GM19397 (cell line): ENCODE results near the gene IL12A.

Experiments
- ATAC-seq: cut with Tn5 transposase; IDR thresholded peaks from one replicate; pipeline ENCODE4 v1.9.1; 2021; ENCODE audit warnings: mild to moderate bottlenecking, moderate library complexity; ENCODE audit not compliant: unreplicated experiment

The IL12A gene

DNA sequence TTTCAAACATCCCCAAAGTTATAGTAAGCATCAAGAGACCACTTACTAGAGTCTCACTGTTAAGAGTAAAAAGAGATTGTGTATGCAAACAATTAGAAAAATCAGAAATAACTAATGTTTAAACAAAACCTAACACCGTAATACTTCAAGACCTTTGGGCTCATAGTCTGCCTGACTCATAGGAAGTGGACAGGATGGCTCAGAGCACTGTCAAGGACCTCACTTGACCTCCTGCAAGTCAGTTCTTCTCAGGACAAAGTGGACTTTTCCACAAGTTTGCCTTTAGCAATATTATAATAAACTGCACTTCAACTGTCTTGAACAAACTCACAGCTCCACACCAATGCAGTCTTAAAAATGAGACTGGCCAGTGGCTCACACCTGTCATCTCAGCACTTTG lies 34.8 kb downstream of the IL12A start:
- no peak for ATAC-seq

DNA sequence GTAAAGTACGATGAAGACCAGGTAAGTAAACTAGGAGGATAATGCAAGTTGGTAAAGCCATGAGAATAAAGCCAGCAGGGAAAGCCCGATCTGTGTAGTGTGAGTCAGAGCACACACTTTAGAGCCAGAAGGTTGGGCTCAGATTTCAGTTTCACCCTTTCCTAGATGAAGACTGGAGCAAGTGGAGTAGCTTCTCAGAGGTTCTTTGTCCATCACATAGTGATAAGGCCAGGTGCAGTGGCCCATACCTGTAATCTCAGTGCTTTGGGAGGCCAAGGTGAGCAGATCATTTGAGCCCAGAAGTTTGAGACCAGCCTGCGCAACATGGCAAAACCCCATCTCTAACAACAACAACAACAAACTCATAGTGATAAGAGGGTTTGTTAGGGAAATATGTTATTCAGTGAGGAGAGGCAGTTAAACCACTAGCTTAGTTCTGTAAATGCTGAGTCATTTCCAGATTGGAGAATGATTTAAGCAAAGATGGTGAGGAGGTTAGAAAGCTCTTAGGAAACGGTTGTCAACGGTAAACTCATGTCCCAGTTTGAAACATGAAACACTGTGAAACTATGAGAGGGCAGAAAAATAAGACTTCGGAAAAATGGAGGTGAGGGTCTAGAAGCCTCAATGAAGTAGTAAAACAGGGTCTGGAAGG lies 39.0 kb downstream of the IL12A start:
- ATAC-seq: peak; percentile 71

DNA sequence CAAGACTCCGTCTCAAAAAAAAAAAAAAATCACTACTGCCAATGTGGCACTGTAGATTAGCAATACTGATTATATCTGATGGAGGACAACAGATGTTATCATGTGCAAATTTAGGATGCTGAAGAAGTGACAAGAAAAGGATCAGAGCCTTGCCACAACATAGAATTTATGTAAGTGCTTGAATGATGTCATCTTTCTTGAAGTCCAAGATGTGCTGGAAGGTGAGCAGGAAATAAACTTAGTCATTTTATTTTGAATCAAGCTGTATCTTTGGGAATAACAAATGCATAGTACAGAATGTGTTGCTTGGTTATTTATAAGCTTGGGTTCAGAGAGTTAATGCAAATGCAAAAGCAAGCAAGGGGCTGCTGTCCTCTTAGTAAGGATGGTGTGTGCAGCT lies 47.1 kb downstream of the IL12A start:
- ATAC-seq: no peak

DNA sequence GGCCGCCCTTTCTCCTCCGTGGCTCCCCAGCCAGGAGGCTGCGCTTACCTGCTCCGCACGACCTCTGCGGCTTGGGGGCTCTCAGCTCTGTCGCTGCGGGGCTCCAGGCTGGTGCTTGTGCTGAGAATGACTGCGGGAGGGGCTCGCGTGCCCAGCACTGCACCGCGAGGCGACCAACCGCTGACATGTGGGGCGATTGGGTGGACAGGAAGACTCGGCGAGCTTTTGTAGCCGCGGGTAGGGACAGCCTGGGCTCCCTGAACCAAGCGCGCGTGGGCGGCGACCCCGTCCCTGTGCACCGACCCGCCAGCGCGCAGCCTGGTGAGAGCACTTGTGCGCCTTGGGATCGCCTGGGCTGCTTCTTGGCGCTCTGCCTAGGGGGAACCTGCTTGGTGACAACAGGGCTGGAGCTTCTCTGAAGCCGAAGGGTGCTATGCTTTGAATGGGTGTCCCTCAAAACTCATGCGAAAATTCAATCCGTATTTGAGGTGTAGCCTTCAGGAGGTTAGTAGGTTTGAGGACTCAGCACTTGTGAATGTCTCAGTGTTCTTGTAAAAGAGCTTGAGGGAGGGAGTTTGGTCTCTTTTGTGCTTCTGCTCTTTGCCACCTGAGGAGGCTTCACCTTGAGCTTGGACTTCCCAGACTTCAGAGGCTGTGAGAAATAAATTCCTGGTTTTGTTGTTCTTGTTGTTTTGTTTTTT lies 50.4 kb downstream of the IL12A start:
- ATAC-seq: no peak

DNA sequence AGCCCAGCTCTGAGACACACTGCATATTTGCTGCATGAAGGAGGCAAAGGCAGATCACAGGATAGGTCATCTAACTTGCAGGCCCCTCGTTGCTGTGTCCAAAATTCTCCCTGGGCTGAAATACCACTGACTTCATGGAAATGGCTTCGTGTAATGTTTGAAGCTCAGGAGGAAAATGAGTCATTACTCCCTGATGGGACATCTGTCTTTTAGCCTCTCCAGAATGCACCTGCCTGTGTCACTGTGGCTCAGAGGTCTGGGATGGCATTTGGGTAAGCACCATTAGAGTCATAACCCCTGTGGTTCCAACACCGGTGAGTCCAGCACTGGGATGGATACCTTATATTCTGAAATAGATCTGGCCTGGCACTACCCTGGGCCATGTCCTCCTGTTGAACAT lies 51.5 kb downstream of the IL12A start:
- no peak for ATAC-seq

DNA sequence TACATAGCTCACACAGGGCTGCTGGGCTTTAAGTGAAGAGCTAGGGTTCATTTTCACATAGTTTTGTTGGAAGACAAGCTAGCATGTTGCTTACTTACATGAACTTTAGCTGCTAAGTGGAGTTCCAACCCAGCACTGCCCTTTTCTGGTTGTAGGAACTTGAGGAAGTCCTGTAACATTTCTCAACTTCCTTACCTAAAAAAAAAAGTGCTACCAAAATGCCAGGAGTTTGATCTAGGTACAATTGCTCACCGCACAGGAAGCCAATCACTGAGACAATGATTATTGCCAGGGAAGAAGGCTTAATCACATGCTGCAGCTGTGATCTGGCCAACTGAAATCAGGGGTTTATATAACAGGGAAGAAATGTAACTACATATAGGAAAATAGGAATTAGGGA lies 52.8 kb downstream of the IL12A start:
- no peak for ATAC-seq

DNA sequence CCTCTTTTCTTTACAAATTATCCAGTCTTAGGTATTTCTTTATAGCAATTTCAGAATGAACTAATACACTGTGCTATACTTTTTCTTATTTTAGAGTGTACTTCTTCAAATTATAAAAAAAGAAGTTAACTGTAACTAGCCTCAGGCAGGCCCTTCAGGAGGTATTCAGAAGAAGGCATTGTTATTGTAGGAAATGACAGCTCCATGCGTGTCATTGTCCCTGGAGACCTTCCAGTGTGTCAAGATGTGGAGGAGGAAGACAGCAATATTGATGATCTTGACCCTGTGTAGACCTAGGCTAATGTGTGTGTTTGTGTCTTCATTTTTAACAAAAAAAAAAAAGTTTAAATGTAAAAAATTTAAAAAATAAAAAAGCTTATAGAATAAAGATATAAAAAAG lies 55.5 kb downstream of the IL12A start:
- no peak for ATAC-seq
